HepG2 (cell line): ENCODE data around the gene AREL1.

ENCODE experiments used
- CBX5 ChIP-seq: sonication (generic); formaldehyde crosslinking; IDR thresholded peaks from 2 replicates; pipeline ENCODE4 v1.4.0; 2020; ENCODE audit warnings: missing genetic modification reagents, borderline replicate concordance
- ZNF121 ChIP-seq: sonication (generic); formaldehyde crosslinking; IDR thresholded peaks from 2 replicates; pipeline ENCODE4 v1.5.0; 2020; ENCODE audit warnings: mild to moderate bottlenecking, missing genetic modification reagents

- TF ChIP-seq ZNF121 (CRISPR knock-in tag) (no peak), CBX5 (CRISPR knock-in tag) (no peak)
These were observed 67.6 kb downstream of the AREL1 start for GRCh38 chr14:74645244-74645643.
